WTC11 (cell line): ENCODE data around the gene CHN1. TPM values are rescaled to one million over a fixed set of nuclear protein-coding genes. Genes with fewer than 3 reads are reported as not detected.

Source experiments
- ATAC-seq: fragments of 200-7000 bp; cut with Tn5 transposase; 2 replicates; pipeline ENCODE4 v1.10.0; 2021; ENCODE audit warnings: mild to moderate bottlenecking, moderate library complexity
- CTCF ChIA-PET: fragments of 300-600 bp; sonication (Branson Sonifier 250); formaldehyde crosslinking; loops from one replicate; lab custom pipeline; 2021; ENCODE audit warnings: antibody characterized with exemption; lab: Charles Lee
- POLR2A ChIA-PET: fragments of 350-600 bp; sonication (Branson Sonifier 250); formaldehyde crosslinking; loops from one replicate; lab custom pipeline; 2021; ENCODE audit warnings: antibody characterized with exemption; lab: Charles Lee
- DNase-seq: peaks from one replicate; pipeline ENCODE4 v3.0.0; 2021; ENCODE audit warnings: low spot score
- H3K27ac Mint-ChIP-seq: 2 replicates; pipeline ENCODE4 v1.8.0; 2021; ENCODE audit warnings: mixed read lengths
- H3K27me3 Mint-ChIP-seq: 2 replicates; pipeline ENCODE4 v1.8.0; 2021; ENCODE audit warnings: low read depth, mild to moderate bottlenecking, moderate library complexity, mixed read lengths
- H3K36me3 Mint-ChIP-seq: 2 replicates; pipeline ENCODE4 v1.8.0; 2021; ENCODE audit warnings: mixed read lengths
- H3K4me1 Mint-ChIP-seq: 2 replicates; pipeline ENCODE4 v1.8.0; 2022; ENCODE audit warnings: mixed read lengths
- H3K4me3 Mint-ChIP-seq: 2 replicates; pipeline ENCODE4 v1.8.0; 2021; ENCODE audit warnings: mild to moderate bottlenecking, moderate library complexity, mixed read lengths
- H3K9me3 Mint-ChIP-seq: 2 replicates; pipeline ENCODE4 v1.8.0; 2021; ENCODE audit warnings: mixed read lengths
- ETV6 ChIP-seq: sonication (generic); formaldehyde crosslinking; IDR thresholded peaks from 2 replicates; pipeline ENCODE4 v1.8.1; 2022; ENCODE audit warnings: mild to moderate bottlenecking, missing genetic modification reagents
- GRHL2 ChIP-seq: fragments of 250-450 bp; sonication (Bioruptor Pico); IDR thresholded peaks from 2 replicates; pipeline ENCODE4 v1.8.0; 2022; ENCODE audit warnings: mild to moderate bottlenecking, moderate library complexity; ENCODE audit not compliant: insufficient replicate concordance, severe bottlenecking
- JUN ChIP-seq: sonication (generic); formaldehyde crosslinking; IDR thresholded peaks from 2 replicates; pipeline ENCODE4 v1.8.0; 2023; ENCODE audit warnings: mild to moderate bottlenecking, missing genetic modification reagents
- MXD4 ChIP-seq: fragments of 250-450 bp; sonication (Bioruptor Pico); IDR thresholded peaks from 2 replicates; pipeline ENCODE4 v1.8.0; 2021; ENCODE audit warnings: mild to moderate bottlenecking, moderate library complexity, borderline replicate concordance
- NFE2L1 ChIP-seq: sonication (generic); formaldehyde crosslinking; IDR thresholded peaks from 2 replicates; pipeline ENCODE4 v1.8.1; 2023; ENCODE audit warnings: missing genetic modification reagents
- OVOL2 ChIP-seq: fragments of 250-450 bp; sonication (Bioruptor Pico); IDR thresholded peaks from 2 replicates; pipeline ENCODE4 v1.9.0; 2021; ENCODE audit warnings: mild to moderate bottlenecking, borderline replicate concordance
- RORB ChIP-seq: fragments of 250-450 bp; sonication (Bioruptor Pico); IDR thresholded peaks from 2 replicates; pipeline ENCODE4 v1.9.0; 2021; ENCODE audit warnings: mild to moderate bottlenecking
- TP53 ChIP-seq: sonication (generic); formaldehyde crosslinking; IDR thresholded peaks from 2 replicates; pipeline ENCODE4 v1.8.1; 2023; ENCODE audit warnings: mild to moderate bottlenecking, missing genetic modification reagents
- ZNF138 ChIP-seq: sonication (generic); formaldehyde crosslinking; conservative IDR thresholded peaks from 2 replicates; pipeline ENCODE4 v1.8.1; 2022; ENCODE audit warnings: mild to moderate bottlenecking, moderate library complexity, missing genetic modification reagents
- ZNF232 ChIP-seq: sonication (generic); formaldehyde crosslinking; IDR thresholded peaks from 2 replicates; pipeline ENCODE4 v1.8.0; 2022; ENCODE audit warnings: mild to moderate bottlenecking, missing genetic modification reagents
- ZNF423 ChIP-seq: fragments of 250-450 bp; sonication (Bioruptor Pico); IDR thresholded peaks from 2 replicates; pipeline ENCODE4 v2.1.2; 2022; ENCODE audit warnings: mild to moderate bottlenecking, moderate library complexity
- ZNF671 ChIP-seq: fragments of 250-450 bp; sonication (Bioruptor Pico); IDR thresholded peaks from 2 replicates; pipeline ENCODE4 v1.8.0; 2021; ENCODE audit warnings: mild to moderate bottlenecking
- total RNA-seq: library from RNA; stranded (reverse); gene quantifications from 3 replicates; pipeline ENCODE4 v1.2.3, GENCODE V29; 2021
- TF ChIP-seq, protein P1 (sequence below): fragments of 250-450 bp; sonication (Bioruptor Pico); IDR thresholded peaks from 2 replicates; pipeline ENCODE4 v1.9.0; 2021; ENCODE audit warnings: mild to moderate bottlenecking, borderline replicate concordance
- TF ChIP-seq, protein P2 (sequence below): sonication (generic); formaldehyde crosslinking; IDR thresholded peaks from 2 replicates; pipeline ENCODE4 v1.8.1; 2022; ENCODE audit warnings: missing genetic modification reagents, borderline replicate concordance
- TF ChIP-seq, protein P3 (sequence below): sonication (generic); formaldehyde crosslinking; IDR thresholded peaks from 2 replicates; pipeline ENCODE4 v1.8.0; 2022; ENCODE audit warnings: mild to moderate bottlenecking, missing genetic modification reagents
- TF ChIP-seq, protein P4 (sequence below): sonication (generic); formaldehyde crosslinking; IDR thresholded peaks from 2 replicates; pipeline ENCODE4 v1.8.0; 2022; ENCODE audit warnings: mild to moderate bottlenecking, missing genetic modification reagents
- TF ChIP-seq, protein P5 (sequence below): sonication (generic); formaldehyde crosslinking; IDR thresholded peaks from 2 replicates; pipeline ENCODE4 v1.8.0; 2022; ENCODE audit warnings: mild to moderate bottlenecking, missing genetic modification reagents
- TF ChIP-seq, protein P6 (sequence below): fragments of 250-450 bp; sonication (Bioruptor Pico); IDR thresholded peaks from 2 replicates; pipeline ENCODE4 v2.1.2; 2022; ENCODE audit warnings: mild to moderate bottlenecking, moderate library complexity
- TF ChIP-seq, protein P7 (sequence below): sonication (generic); formaldehyde crosslinking; IDR thresholded peaks from 2 replicates; pipeline ENCODE4 v1.8.1; 2023; ENCODE audit warnings: mild to moderate bottlenecking, missing genetic modification reagents, moderate library complexity
- TF ChIP-seq, protein P8 (sequence below): fragments of 250-450 bp; sonication (Bioruptor Pico); IDR thresholded peaks from 2 replicates; pipeline ENCODE4 v1.9.0; 2021; ENCODE audit warnings: moderate library complexity, mild to moderate bottlenecking, inconsistent platforms, borderline replicate concordance

Gene CHN1
- total RNA-seq, 1 experiment from 2014 or later, result 30.0 TPM

DNA sequence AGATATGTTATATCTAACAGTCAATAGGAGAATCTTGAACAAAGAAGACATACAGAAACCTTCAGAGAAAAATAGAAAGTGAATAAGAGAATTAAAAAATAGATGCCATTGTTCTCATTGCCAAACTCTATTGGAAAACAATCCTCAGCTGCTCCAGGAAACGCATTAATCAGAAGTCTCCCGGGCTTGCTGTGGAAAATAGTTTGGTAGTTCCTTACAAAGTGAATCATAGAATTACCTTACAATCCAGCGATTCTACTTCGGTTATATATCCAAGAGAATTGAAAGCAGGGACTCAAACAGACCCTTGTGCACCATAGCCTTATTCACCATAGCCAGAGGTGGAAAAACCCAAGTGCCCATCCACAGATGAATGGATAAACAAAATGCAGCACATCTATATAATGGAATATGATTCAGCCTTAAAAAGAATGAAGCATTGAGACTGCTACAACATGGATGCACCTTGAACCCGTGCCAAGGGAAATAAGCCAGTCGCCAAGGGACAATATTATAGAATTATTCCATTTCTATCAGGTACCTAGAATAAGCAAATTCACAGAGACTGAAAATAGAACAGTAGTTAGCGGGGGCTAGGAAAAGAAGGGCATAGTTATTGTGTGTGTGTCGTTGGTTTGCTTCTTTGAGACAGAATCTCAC, 219.0 kb downstream of the CHN1 start:
- DNase-seq (no peak), ATAC-seq (no peak)
- H3K27ac Mint-ChIP-seq, result peak overlapping the region; percentile 69; the same call in 1 of the 2 replicates
- no peaks in the 10 kb centered on the region; the same call in none of the 2 replicates for H3K27me3 Mint-ChIP-seq
- no peak overlapping the region for H3K4me3 Mint-ChIP-seq
- peaks cover 62% of the 10 kb centered on the region for H3K4me1 Mint-ChIP-seq
- TF ChIP-seq TP53 (CRISPR knock-in tag) (no peak), RORB (CRISPR knock-in tag) (no peak), ZNF138 (CRISPR knock-in tag) (no peak), ZNF423 (CRISPR knock-in tag) (no peak), ZNF671 (no peak), JUN (CRISPR knock-in tag) (no peak), GRHL2 (CRISPR knock-in tag) (no peak), ZNF232 (CRISPR knock-in tag) (no peak), MXD4 (CRISPR knock-in tag) (no peak), OVOL2 (CRISPR knock-in tag) (no peak), NFE2L1 (CRISPR knock-in tag) (no peak), ETV6 (CRISPR knock-in tag) (no peak)
- TF ChIP-seq, protein P1, sequence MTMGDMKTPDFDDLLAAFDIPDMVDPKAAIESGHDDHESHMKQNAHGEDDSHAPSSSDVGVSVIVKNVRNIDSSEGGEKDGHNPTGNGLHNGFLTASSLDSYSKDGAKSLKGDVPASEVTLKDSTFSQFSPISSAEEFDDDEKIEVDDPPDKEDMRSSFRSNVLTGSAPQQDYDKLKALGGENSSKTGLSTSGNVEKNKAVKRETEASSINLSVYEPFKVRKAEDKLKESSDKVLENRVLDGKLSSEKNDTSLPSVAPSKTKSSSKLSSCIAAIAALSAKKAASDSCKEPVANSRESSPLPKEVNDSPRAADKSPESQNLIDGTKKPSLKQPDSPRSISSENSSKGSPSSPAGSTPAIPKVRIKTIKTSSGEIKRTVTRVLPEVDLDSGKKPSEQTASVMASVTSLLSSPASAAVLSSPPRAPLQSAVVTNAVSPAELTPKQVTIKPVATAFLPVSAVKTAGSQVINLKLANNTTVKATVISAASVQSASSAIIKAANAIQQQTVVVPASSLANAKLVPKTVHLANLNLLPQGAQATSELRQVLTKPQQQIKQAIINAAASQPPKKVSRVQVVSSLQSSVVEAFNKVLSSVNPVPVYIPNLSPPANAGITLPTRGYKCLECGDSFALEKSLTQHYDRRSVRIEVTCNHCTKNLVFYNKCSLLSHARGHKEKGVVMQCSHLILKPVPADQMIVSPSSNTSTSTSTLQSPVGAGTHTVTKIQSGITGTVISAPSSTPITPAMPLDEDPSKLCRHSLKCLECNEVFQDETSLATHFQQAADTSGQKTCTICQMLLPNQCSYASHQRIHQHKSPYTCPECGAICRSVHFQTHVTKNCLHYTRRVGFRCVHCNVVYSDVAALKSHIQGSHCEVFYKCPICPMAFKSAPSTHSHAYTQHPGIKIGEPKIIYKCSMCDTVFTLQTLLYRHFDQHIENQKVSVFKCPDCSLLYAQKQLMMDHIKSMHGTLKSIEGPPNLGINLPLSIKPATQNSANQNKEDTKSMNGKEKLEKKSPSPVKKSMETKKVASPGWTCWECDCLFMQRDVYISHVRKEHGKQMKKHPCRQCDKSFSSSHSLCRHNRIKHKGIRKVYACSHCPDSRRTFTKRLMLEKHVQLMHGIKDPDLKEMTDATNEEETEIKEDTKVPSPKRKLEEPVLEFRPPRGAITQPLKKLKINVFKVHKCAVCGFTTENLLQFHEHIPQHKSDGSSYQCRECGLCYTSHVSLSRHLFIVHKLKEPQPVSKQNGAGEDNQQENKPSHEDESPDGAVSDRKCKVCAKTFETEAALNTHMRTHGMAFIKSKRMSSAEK (CRISPR knock-in tag), result no peak
- TF ChIP-seq, protein P2, sequence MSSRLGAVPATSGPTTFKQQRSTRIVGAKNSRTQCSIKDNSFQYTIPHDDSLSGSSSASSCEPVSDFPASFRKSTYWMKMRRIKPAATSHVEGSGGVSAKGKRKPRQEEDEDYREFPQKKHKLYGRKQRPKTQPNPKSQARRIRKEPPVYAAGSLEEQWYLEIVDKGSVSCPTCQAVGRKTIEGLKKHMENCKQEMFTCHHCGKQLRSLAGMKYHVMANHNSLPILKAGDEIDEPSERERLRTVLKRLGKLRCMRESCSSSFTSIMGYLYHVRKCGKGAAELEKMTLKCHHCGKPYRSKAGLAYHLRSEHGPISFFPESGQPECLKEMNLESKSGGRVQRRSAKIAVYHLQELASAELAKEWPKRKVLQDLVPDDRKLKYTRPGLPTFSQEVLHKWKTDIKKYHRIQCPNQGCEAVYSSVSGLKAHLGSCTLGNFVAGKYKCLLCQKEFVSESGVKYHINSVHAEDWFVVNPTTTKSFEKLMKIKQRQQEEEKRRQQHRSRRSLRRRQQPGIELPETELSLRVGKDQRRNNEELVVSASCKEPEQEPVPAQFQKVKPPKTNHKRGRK (CRISPR knock-in tag), result no peak
- TF ChIP-seq, protein P3, sequence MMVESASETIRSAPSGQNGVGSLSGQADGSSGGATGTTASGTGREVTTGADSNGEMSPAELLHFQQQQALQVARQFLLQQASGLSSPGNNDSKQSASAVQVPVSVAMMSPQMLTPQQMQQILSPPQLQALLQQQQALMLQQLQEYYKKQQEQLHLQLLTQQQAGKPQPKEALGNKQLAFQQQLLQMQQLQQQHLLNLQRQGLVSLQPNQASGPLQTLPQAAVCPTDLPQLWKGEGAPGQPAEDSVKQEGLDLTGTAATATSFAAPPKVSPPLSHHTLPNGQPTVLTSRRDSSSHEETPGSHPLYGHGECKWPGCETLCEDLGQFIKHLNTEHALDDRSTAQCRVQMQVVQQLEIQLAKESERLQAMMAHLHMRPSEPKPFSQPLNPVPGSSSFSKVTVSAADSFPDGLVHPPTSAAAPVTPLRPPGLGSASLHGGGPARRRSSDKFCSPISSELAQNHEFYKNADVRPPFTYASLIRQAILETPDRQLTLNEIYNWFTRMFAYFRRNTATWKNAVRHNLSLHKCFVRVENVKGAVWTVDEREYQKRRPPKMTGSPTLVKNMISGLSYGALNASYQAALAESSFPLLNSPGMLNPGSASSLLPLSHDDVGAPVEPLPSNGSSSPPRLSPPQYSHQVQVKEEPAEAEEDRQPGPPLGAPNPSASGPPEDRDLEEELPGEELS (CRISPR knock-in tag), result no peak
- TF ChIP-seq, protein P4, sequence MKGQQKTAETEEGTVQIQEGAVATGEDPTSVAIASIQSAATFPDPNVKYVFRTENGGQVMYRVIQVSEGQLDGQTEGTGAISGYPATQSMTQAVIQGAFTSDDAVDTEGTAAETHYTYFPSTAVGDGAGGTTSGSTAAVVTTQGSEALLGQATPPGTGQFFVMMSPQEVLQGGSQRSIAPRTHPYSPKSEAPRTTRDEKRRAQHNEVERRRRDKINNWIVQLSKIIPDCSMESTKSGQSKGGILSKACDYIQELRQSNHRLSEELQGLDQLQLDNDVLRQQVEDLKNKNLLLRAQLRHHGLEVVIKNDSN (CRISPR knock-in tag), result no peak
- TF ChIP-seq, protein P5, sequence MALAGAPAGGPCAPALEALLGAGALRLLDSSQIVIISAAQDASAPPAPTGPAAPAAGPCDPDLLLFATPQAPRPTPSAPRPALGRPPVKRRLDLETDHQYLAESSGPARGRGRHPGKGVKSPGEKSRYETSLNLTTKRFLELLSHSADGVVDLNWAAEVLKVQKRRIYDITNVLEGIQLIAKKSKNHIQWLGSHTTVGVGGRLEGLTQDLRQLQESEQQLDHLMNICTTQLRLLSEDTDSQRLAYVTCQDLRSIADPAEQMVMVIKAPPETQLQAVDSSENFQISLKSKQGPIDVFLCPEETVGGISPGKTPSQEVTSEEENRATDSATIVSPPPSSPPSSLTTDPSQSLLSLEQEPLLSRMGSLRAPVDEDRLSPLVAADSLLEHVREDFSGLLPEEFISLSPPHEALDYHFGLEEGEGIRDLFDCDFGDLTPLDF (CRISPR knock-in tag), result no peak
- TF ChIP-seq, protein P6, sequence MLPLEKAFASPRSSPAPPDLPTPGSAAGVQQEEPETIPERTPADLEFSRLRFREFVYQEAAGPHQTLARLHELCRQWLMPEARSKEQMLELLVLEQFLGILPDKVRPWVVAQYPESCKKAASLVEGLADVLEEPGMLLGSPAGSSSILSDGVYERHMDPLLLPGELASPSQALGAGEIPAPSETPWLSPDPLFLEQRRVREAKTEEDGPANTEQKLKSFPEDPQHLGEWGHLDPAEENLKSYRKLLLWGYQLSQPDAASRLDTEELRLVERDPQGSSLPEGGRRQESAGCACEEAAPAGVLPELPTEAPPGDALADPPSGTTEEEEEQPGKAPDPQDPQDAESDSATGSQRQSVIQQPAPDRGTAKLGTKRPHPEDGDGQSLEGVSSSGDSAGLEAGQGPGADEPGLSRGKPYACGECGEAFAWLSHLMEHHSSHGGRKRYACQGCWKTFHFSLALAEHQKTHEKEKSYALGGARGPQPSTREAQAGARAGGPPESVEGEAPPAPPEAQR, result no peak
- TF ChIP-seq, protein P7, sequence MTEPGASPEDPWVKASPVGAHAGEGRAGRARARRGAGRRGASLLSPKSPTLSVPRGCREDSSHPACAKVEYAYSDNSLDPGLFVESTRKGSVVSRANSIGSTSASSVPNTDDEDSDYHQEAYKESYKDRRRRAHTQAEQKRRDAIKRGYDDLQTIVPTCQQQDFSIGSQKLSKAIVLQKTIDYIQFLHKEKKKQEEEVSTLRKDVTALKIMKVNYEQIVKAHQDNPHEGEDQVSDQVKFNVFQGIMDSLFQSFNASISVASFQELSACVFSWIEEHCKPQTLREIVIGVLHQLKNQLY (CRISPR knock-in tag), result no peak
- TF ChIP-seq, protein P8, sequence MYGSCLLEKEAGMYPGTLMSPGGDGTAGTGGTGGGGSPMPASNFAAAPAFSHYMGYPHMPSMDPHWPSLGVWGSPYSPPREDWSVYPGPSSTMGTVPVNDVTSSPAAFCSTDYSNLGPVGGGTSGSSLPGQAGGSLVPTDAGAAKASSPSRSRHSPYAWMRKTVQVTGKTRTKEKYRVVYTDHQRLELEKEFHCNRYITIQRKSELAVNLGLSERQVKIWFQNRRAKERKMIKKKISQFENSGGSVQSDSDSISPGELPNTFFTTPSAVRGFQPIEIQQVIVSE, result no peak
- ChIA-PET CTCF (interaction anchor here (1.3 to 5.1 kb wide), 2 partner anchors 10 to 239 kb away, joined by 4 to 45 read pairs; no protein-coding TSS in a partner anchor), POLR2A (interaction anchor here (1.1 kb wide), 1 partner anchor 10 kb away, joined by 3 read pairs; no protein-coding TSS in a partner anchor)
- H3K36me3 Mint-ChIP-seq, result peaks cover 5% of the 10 kb centered on the region; the same call in 1 of the 2 replicates
- H3K9me3 Mint-ChIP-seq, result 0 out of 2 replicates have a peak, but pooled peaks cover 3% of the 10 kb centered on the region
